Esophagus squamous epithelium (tissue), 4 donors: ENCODE results near the gene TCHH.

Source experiments
- CTCF ChIP-seq, 6 experiments: fragments of 450-650 bp in 4 of 6; fragments of 200-600 bp in 2 of 6; sonication (generic) in 2 of 6; IDR thresholded peaks; one replicate each; pipeline ENCODE4 v1.5.1; 2016 to 2019; ENCODE audit warnings: antibody characterized with exemption in 6 of 6, mild to moderate bottlenecking in 4 of 6, moderate library complexity in 4 of 6
- POLR2A ChIP-seq, 4 donors: fragments of 450-650 bp; IDR thresholded peaks; one replicate each; pipeline ENCODE4 v1.6.1; 2017; ENCODE audit warnings: antibody characterized with exemption in 4 of 4, mild to moderate bottlenecking in 4 of 4, moderate library complexity in 3 of 4

GRCh38 chr1:152118915-152119314, 3.7 kb upstream of the TCHH start:
- TF ChIP-seq POLR2A (IDR thresholded peaks at IDR 0.05) (no peak), CTCF (IDR thresholded peaks at IDR 0.05) (no peak)
